PC-3 (cell line): Measurements from ENCODE around the gene SOX18. TPM values are rescaled to one million over a fixed set of nuclear protein-coding genes. Genes with fewer than 3 reads are reported as not detected.
A peak's percentile ranks its signal among the peaks of the same experiment; 100 is the strongest.

ENCODE experiments used
- ATAC-seq: fragments of 200-7000 bp; cut with Tn5 transposase; 2 replicates; pipeline ENCODE4 v1.9.1; 2020; ENCODE audit warnings: mild to moderate bottlenecking, moderate library complexity
- BruUV-seq: library from RNA; stranded (reverse); fragments of 400-500 nt; replicated peaks from 2 replicates; lab custom pipeline; 2021; lab: Mats Ljungman, UMichigan
- CTCF ChIA-PET: fragments of 300-600 bp; sonication (Branson Sonifier 250); formaldehyde crosslinking; loops from one replicate; lab custom pipeline; 2022; ENCODE audit warnings: antibody characterized with exemption; lab: Charles Lee
- POLR2A ChIA-PET: fragments of 300-600 bp; sonication (Branson Sonifier 250); formaldehyde crosslinking; loops from one replicate; lab custom pipeline; 2022; ENCODE audit warnings: antibody characterized with exemption; ENCODE audit not compliant: unreplicated experiment; lab: Charles Lee
- DNase-seq: peaks from one replicate; pipeline ENCODE4 v3.0.0-alpha.2; 2015
- H2AFZ ChIP-seq: fragments of 300-600 bp; sonication (generic); 2 replicates; pipeline ENCODE4 v1.6.0; 2016; ENCODE audit warnings: antibody characterized with exemption, low read length
- H3F3A ChIP-seq: fragments of 300-600 bp; sonication (generic); one replicate; pipeline ENCODE4 v1.6.0; 2017; ENCODE audit warnings: antibody characterized with exemption, low read length, control low read depth, mild to moderate bottlenecking; ENCODE audit not compliant: unreplicated experiment
- H3K27ac ChIP-seq: fragments of 300-600 bp; sonication (generic); 2 replicates; pipeline ENCODE4 v1.5.1; 2016; ENCODE audit warnings: mild to moderate bottlenecking, low read length
- H3K27me3 ChIP-seq: fragments of 300-600 bp; sonication (generic); 2 replicates; pipeline ENCODE4 v1.6.1; 2016; ENCODE audit warnings: low read length, mixed read lengths
- H3K36me3 ChIP-seq: fragments of 300-600 bp; sonication (generic); 2 replicates; pipeline ENCODE4 v1.6.1; 2016; ENCODE audit warnings: low read depth, mixed run types, low read length, mixed read lengths
- H3K4me1 ChIP-seq: fragments of 300-600 bp; sonication (generic); 2 replicates; pipeline ENCODE4 v1.5.1; 2016; ENCODE audit warnings: low read length; ENCODE audit not compliant: insufficient read depth
- H3K4me2 ChIP-seq: fragments of 300-600 bp; sonication (generic); 2 replicates; pipeline ENCODE4 v1.6.0; 2016; ENCODE audit warnings: low read length
- H3K4me3 ChIP-seq: fragments of 300-600 bp; sonication (generic); 2 replicates; pipeline ENCODE4 v1.5.1; 2016; ENCODE audit warnings: mild to moderate bottlenecking, low read length, mixed read lengths
- H3K79me2 ChIP-seq: fragments of 300-600 bp; sonication (generic); 2 replicates; pipeline ENCODE4 v1.6.1; 2017; ENCODE audit warnings: low read length, mixed read lengths
- H3K9ac ChIP-seq: fragments of 300-600 bp; sonication (generic); 2 replicates; pipeline ENCODE4 v1.6.0; 2016; ENCODE audit warnings: mild to moderate bottlenecking, low read length
- H3K9me2 ChIP-seq: fragments of 300-600 bp; sonication (generic); replicated peaks from 2 replicates; pipeline ENCODE4 v1.6.1; 2016; ENCODE audit warnings: mixed run types, low read length, mixed read lengths
- H3K9me3 ChIP-seq: fragments of 300-600 bp; sonication (generic); 2 replicates; pipeline ENCODE4 v1.6.1; 2016; ENCODE audit warnings: low read length, mixed read lengths
- H4K20me1 ChIP-seq: fragments of 300-600 bp; sonication (generic); 2 replicates; pipeline ENCODE4 v1.6.1; 2016; ENCODE audit warnings: low read length, mixed read lengths
- EZH2 ChIP-seq: fragments of 300-600 bp; sonication (generic); IDR thresholded peaks from one replicate; pipeline ENCODE4 v1.6.1; 2017; ENCODE audit warnings: antibody characterized with exemption, mild to moderate bottlenecking, low read length; ENCODE audit not compliant: unreplicated experiment
- EZH2phosphoT487 ChIP-seq: fragments of 300-600 bp; sonication (generic); IDR thresholded peaks from 2 replicates; pipeline ENCODE4 v1.6.1; 2018; ENCODE audit warnings: mild to moderate bottlenecking, antibody characterized with exemption, low read length, borderline replicate concordance
- intact Hi-C: fragments of 100-400 bp; cut with micrococcal nuclease; formaldehyde crosslinking; loops from 2 replicates; pipeline ENCODE4 v1.9.0; 2023
- total RNA-seq: library from RNA; depleted of rRNA; stranded (reverse); fragments of >200 nt; gene quantifications from 2 replicates; pipeline ENCODE4 v1.2.3, GENCODE V29; 2014
- TF ChIP-seq, protein P1 (sequence below): fragments of 300-600 bp; sonication (generic); conservative IDR thresholded peaks from 2 replicates; pipeline ENCODE4 v1.5.1; 2017; ENCODE audit warnings: antibody characterized with exemption, low read depth, mild to moderate bottlenecking, low read length

Gene SOX18
- total RNA-seq, 1 experiment from 2014 or later, result 1.5 TPM

DNA sequence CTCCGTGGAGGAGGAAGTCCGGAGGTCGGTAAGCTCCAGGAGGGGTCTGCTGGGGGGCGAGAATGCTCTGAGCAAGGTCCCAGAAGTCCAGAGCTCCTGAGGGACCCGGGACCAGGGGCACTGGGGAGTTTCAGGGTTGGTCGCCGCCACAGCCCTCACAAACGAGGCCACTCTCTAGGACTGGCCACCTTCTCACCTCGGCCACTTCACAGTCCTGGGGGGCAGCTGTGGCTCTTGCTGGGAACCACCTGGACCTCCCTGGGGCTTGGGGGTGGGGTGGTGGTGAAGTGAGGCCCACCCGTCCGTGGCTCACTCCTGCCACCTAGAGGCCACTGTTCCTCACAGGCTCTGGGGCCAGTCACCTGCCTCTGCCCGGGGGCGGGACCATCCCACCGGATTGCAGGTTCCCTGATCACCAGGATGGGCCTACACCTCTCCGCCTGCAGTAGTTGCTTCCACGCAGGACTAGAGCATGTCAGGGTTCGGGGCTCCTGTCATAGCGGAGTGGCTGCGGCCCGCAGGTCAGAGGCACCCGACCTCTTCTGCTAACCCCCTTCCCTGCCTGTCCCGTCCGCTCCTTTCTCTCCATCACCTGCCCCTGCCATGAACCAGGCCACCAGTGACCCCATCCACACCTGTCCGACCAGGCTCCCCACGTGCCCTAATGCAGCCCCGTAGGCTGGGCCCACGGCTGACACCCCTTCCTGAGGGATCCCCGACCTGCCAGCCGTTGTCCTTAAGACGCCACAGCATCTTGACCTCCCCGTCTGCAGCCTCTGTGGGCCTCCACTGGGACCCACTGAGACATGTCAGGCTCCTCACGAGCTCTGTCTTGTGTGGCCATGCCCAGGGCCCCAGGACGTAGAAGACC, 8.4 kb upstream of the SOX18 start:
- Histone ChIP-seq H2AFZ (peak overlapping the region; percentile 36; the same call in 1 of the 2 replicates), H3K4me2 (peak overlapping the region; percentile 18; the same call in 1 of the 2 replicates), H3K27me3 (no peaks in the 10 kb centered on the region), H3K4me1 (peaks cover 16% of the 10 kb centered on the region), H3K36me3 (no peaks in the 10 kb centered on the region), H3F3A (no peaks in the 10 kb centered on the region), H3K9me2 (no peaks in the 10 kb centered on the region), H3K27ac (no peak overlapping the region), H3K79me2 (no peaks in the 10 kb centered on the region), H4K20me1 (no peaks in the 10 kb centered on the region), H3K9ac (no peak overlapping the region), H3K4me3 (no peak overlapping the region), H3K9me3 (no peaks in the 10 kb centered on the region)
- TF ChIP-seq, protein P1, sequence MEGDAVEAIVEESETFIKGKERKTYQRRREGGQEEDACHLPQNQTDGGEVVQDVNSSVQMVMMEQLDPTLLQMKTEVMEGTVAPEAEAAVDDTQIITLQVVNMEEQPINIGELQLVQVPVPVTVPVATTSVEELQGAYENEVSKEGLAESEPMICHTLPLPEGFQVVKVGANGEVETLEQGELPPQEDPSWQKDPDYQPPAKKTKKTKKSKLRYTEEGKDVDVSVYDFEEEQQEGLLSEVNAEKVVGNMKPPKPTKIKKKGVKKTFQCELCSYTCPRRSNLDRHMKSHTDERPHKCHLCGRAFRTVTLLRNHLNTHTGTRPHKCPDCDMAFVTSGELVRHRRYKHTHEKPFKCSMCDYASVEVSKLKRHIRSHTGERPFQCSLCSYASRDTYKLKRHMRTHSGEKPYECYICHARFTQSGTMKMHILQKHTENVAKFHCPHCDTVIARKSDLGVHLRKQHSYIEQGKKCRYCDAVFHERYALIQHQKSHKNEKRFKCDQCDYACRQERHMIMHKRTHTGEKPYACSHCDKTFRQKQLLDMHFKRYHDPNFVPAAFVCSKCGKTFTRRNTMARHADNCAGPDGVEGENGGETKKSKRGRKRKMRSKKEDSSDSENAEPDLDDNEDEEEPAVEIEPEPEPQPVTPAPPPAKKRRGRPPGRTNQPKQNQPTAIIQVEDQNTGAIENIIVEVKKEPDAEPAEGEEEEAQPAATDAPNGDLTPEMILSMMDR, result peak; percentile 83
- no peak for TF ChIP-seq EZH2
- TF ChIP-seq EZH2phosphoT487, result no peak
- BruUV-seq, result no TSS peak
- CTCF ChIA-PET, result interaction anchor here (0.6 kb wide), 1 partner anchor 25 kb away, joined by 3 read pairs; no protein-coding TSS in a partner anchor
- peak; percentile 83 for DNase-seq
- ATAC-seq, result peak; percentile 82
- POLR2A ChIA-PET, result no interaction called here
- intact Hi-C loops, result no loop called here

DNA sequence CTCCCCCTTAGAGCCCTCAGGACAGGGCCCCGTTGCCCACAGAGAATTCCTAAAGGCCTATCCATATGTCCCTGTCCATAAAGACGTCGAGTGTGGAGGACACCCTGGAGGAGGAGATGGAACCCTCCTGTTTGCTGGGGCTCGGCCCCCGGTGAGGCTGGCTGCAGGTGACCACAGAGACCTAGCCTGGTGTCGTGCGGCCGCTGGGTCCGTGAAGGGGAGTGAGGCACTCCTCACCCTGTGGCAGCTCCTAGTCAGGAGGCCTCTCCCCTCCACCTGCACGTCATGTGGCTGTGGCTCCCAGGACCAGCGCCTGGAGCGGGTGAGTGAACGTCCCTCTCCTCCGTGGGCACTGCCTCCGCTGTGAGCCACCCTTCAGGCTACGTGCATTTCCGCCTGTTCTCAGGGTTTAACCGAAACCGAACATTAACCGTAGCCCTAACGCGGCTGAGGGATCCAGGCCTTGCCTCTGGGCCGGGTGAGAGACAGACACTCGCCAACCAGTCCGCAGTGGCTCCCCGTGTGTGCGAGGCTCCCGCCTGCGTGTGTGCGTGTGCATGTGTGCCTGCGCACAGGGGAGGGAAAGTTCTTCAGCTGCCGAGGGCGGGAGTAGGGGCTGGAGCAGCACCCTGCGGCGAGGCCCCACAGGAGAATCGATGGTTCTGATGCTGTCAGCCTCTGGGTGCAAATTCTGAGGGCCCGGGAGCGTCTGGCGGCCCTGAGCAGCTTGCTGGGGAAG, 7.6 kb upstream of the SOX18 start:
- CTCF ChIA-PET, result interaction anchor here (0.6 kb wide), 1 partner anchor 26 kb away, joined by 3 read pairs; no protein-coding TSS in a partner anchor
- POLR2A ChIA-PET, result no interaction called here
- no TSS peak for BruUV-seq
- no peak overlapping the region for H2AFZ ChIP-seq
- H3F3A ChIP-seq, result no peaks in the 10 kb centered on the region
- no peaks in the 10 kb centered on the region for H4K20me1 ChIP-seq
- H3K9me3 ChIP-seq, result no peaks in the 10 kb centered on the region
- H3K36me3 ChIP-seq, result no peaks in the 10 kb centered on the region
- TF ChIP-seq EZH2phosphoT487, result no peak
- H3K4me2 ChIP-seq, result no peak overlapping the region
- no peaks in the 10 kb centered on the region for H3K27me3 ChIP-seq
- no peak for ATAC-seq
- H3K79me2 ChIP-seq, result no peaks in the 10 kb centered on the region
- peaks cover 10% of the 10 kb centered on the region for H3K4me1 ChIP-seq
- no peaks in the 10 kb centered on the region for H3K9me2 ChIP-seq
- no peak for DNase-seq
- H3K27ac ChIP-seq, result no peak overlapping the region
- intact Hi-C loops, result no loop called here
- no peak overlapping the region for H3K4me3 ChIP-seq
- H3K9ac ChIP-seq, result no peak overlapping the region

DNA sequence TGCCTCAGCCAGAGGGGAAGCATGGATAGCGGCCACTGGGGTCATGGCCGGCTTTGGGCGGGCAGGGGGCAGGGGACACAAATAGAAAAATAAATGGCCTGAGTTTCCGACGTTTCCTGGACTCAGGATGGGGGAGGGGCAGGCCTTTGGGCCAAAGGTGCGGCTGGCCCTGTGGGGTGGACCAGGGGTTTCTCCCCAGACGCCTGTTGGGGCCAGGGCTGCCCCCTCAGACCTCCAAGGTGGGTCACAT, 7.1 kb upstream of the SOX18 start:
- TF ChIP-seq, protein P1, result no peak
- no peak for TF ChIP-seq EZH2phosphoT487
- TF ChIP-seq EZH2, result no peak
- H3K9me3 ChIP-seq, result no peaks in the 10 kb centered on the region
- H3K79me2 ChIP-seq, result no peaks in the 10 kb centered on the region
- H3K36me3 ChIP-seq, result no peaks in the 10 kb centered on the region
- no peak overlapping the region for H3K27ac ChIP-seq
- H3F3A ChIP-seq, result no peaks in the 10 kb centered on the region
- ATAC-seq (no peak), DNase-seq (no peak)
- no TSS peak for BruUV-seq
- H2AFZ ChIP-seq, result no peak overlapping the region
- H3K4me3 ChIP-seq, result no peak overlapping the region
- no peak overlapping the region for H3K9ac ChIP-seq
- ChIA-PET CTCF (no interaction called here), POLR2A (no interaction called here)
- peaks cover 10% of the 10 kb centered on the region for H3K4me1 ChIP-seq
- H3K9me2 ChIP-seq, result no peaks in the 10 kb centered on the region
- H4K20me1 ChIP-seq, result no peaks in the 10 kb centered on the region
- no peaks in the 10 kb centered on the region for H3K27me3 ChIP-seq
- intact Hi-C loops, result no loop called here
- H3K4me2 ChIP-seq, result no peak overlapping the region
